Transverse colon (tissue), 4 donors: ENCODE data around the gene TRPM3.

ENCODE experiments used
- POLR2AphosphoS5 ChIP-seq, 3 donors: sonication (generic); formaldehyde crosslinking; IDR thresholded peaks; one replicate each; pipeline ENCODE4 v1.6.1; 2016; ENCODE audit warnings: antibody characterized with exemption in 3 of 3
- TF ChIP-seq, protein P1 (sequence below), 5 experiments: fragments of 200-600 bp in 3 of 5; fragments of 450-650 bp in 2 of 5; sonication (generic) in 3 of 5; IDR thresholded peaks; 1 replicate in 2 of 5; 2 replicates in 3 of 5; pipeline ENCODE4 v1.5.1; 2016 to 2017; ENCODE audit warnings: antibody characterized with exemption in 5 of 5, inconsistent platforms in 3 of 5, mild to moderate bottlenecking in 2 of 5, moderate library complexity in 1 of 5

DNA sequence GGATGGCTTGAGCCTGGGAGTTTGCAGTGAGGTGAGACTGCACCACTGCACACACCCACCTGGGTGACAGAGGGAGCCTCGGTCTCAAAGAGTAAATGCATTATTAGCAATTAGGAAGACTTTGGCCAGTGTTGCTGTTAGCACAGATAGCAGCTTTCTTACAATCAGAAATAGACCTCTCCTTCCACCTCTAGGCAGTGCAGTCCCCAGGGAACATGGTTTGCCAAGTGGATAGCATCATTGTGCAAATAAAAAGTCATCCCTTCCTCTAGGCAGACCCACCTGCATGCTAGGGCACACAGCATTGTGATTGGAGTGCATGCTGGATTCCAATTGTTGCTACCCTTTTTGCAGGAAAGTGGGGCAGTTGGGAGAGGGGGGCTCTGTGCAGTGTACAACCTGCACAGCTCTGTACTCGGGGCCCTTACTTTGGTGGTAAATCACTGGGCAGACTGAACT is 629.1 kb downstream of the TRPM3 start:
- TF ChIP-seq, protein P1, sequence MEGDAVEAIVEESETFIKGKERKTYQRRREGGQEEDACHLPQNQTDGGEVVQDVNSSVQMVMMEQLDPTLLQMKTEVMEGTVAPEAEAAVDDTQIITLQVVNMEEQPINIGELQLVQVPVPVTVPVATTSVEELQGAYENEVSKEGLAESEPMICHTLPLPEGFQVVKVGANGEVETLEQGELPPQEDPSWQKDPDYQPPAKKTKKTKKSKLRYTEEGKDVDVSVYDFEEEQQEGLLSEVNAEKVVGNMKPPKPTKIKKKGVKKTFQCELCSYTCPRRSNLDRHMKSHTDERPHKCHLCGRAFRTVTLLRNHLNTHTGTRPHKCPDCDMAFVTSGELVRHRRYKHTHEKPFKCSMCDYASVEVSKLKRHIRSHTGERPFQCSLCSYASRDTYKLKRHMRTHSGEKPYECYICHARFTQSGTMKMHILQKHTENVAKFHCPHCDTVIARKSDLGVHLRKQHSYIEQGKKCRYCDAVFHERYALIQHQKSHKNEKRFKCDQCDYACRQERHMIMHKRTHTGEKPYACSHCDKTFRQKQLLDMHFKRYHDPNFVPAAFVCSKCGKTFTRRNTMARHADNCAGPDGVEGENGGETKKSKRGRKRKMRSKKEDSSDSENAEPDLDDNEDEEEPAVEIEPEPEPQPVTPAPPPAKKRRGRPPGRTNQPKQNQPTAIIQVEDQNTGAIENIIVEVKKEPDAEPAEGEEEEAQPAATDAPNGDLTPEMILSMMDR (IDR thresholded peaks at IDR 0.05) = no peak
- TF ChIP-seq POLR2AphosphoS5 (IDR thresholded peaks at IDR 0.05) = no peak
